Right atrium auricular region (tissue), 2 donors: ENCODE data around the gene SLC25A21. TPM values are rescaled to one million over a fixed set of nuclear protein-coding genes. Genes with fewer than 3 reads are reported as not detected.

Source experiments
- DNase-seq: peaks from one replicate; pipeline ENCODE4 v3.0.0-alpha.2; 2019; ENCODE audit warnings: low spot score
- H3K27ac ChIP-seq, 2 donors: fragments of 200-600 bp; sonication (generic); 1 replicate in 1 of 2; 2 replicates in 1 of 2; pipeline ENCODE4 v1.5.1; 2016 to 2019
- H3K27me3 ChIP-seq, 2 donors: fragments of 200-600 bp; sonication (generic); one replicate each; pipeline versions ENCODE4 v1.5.1 to v1.6.0; 2017 to 2019
- H3K36me3 ChIP-seq: fragments of 200-600 bp; sonication (generic); one replicate; pipeline ENCODE4 v1.5.1; 2016
- H3K4me1 ChIP-seq, 2 donors: fragments of 200-600 bp; sonication (generic); one replicate each; pipeline versions ENCODE4 v1.5.1 to v1.6.0; 2017 to 2019
- H3K4me3 ChIP-seq, 2 donors: fragments of 200-600 bp; sonication (generic); 1 replicate in 1 of 2; 2 replicates in 1 of 2; pipeline ENCODE4 v1.5.1; 2017 to 2019; ENCODE audit warnings: mild to moderate bottlenecking in 1 of 2, moderate library complexity in 1 of 2
- H3K9me3 ChIP-seq, 2 donors: fragments of 200-600 bp; sonication (generic); one replicate each; pipeline ENCODE4 v1.5.1; 2019
- total RNA-seq, 2 donors: library from RNA; depleted of rRNA; stranded (reverse); fragments of >200 nt; gene quantifications; one replicate each; pipeline ENCODE4 v1.1.0, GENCODE V29; 2016
- TF ChIP-seq, protein P1 (sequence below), 2 donors: fragments of 200-600 bp; sonication (generic); IDR thresholded peaks; one replicate each; pipeline ENCODE4 v1.5.1; 2019; ENCODE audit warnings: antibody characterized with exemption in 2 of 2

The SLC25A21 gene
- total RNA-seq, 2 donors from 2014 or later = 0.55 to 0.93 TPM

DNA sequence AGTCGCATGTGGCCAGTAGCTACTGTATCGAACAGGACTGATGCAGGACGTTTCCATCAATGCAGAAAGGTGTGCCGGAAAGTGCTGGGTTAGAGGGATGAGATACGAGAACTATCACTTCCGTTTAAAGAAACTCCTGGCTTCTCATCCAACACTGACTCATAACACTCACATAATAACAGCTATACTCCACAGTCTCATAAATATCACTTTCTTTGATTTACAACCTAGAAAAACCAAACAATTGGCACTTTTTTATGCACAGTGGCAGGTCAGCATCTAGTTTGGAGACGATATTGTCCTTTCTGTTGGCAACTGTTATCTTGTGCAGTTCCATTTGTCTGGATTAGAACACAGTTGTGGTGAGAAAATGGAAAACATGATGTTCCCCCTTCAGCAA lies 43.4 kb downstream of the SLC25A21 start:
- no peak for DNase-seq
- TF ChIP-seq, protein P1, sequence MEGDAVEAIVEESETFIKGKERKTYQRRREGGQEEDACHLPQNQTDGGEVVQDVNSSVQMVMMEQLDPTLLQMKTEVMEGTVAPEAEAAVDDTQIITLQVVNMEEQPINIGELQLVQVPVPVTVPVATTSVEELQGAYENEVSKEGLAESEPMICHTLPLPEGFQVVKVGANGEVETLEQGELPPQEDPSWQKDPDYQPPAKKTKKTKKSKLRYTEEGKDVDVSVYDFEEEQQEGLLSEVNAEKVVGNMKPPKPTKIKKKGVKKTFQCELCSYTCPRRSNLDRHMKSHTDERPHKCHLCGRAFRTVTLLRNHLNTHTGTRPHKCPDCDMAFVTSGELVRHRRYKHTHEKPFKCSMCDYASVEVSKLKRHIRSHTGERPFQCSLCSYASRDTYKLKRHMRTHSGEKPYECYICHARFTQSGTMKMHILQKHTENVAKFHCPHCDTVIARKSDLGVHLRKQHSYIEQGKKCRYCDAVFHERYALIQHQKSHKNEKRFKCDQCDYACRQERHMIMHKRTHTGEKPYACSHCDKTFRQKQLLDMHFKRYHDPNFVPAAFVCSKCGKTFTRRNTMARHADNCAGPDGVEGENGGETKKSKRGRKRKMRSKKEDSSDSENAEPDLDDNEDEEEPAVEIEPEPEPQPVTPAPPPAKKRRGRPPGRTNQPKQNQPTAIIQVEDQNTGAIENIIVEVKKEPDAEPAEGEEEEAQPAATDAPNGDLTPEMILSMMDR (IDR thresholded peaks at IDR 0.05) = no peak
- H3K9me3 ChIP-seq = no peaks in the 10 kb centered on the region

DNA sequence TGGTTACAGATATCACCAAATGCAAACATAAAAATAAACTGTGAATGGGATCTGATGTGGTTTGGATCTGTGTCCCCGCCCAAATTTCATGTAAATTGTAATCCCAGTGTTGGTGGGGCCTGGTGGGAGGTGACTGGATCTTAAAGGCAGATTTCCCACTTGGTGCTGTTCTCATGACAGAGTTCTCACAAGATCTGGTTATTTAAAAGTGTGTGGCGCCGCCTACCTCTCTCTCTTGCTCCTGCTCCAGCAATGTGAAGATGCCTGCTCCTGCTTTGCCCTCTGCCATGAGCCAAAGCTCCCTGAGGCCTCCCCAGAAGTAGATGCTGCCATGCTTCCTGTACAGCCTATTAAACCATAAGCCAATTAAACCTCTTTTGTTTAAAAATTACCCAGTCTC lies 47.8 kb downstream of the SLC25A21 start:
- DNase-seq = no peak
- Histone ChIP-seq H3K9me3 (no peaks in the 10 kb centered on the region), H3K27ac (no peak overlapping the region), H3K4me1 (no peaks in the 10 kb centered on the region), H3K27me3 (no peaks in the 10 kb centered on the region), H3K36me3 (no peaks in the 10 kb centered on the region), H3K4me3 (no peak overlapping the region)
- TF ChIP-seq, protein P1 (IDR thresholded peaks at IDR 0.05) = no peak

More for the DNA sequence above, 43.4 kb downstream of the SLC25A21 start:
- Histone ChIP-seq H3K4me1 (no peaks in the 10 kb centered on the region), H3K4me3 (no peak overlapping the region), H3K36me3 (no peaks in the 10 kb centered on the region), H3K27me3 (no peaks in the 10 kb centered on the region), H3K27ac (no peak overlapping the region)

DNA sequence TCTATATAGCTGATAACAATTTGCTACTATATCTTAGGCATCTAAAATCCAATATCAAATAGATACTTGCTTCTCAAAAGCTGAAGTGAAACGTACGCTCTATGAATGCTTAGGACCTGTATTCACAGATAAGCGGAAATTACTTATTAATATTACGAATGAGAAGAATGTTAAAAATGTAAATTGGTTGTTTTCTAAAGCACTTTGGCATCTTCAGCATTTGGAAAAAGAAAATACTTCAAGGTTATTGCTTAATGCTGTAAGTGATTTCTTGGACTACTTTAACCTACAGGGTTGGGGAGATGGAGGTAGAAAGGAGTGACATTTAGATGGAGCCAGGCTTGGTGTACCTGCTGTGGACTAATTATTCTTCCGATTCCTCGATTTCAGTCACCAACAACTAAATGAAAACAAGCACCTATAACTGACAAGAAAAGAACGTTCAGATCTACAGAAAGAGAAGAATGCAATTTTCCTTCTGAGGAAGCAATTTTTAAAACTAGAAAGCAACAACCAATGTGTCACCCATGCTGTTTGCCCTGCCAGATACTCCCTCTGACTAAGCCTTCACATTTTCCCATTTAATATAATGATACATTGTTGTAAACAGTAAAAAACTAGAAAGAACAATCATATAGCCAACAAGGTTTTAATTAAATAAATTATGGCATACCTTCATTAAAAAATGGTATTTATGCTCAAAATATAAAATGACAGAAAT lies 49.3 kb downstream of the SLC25A21 start:
- TF ChIP-seq, protein P1 (IDR thresholded peaks at IDR 0.05) = no peak
- DNase-seq = no peak
- no peaks in the 10 kb centered on the region for H3K36me3 ChIP-seq
- H3K4me1 ChIP-seq = no peaks in the 10 kb centered on the region
- H3K4me3 ChIP-seq = no peak overlapping the region
- no peaks in the 10 kb centered on the region for H3K27me3 ChIP-seq
- H3K9me3 ChIP-seq = peaks cover 2 to 6% of the 10 kb centered on the region in 2 donors
- no peak overlapping the region for H3K27ac ChIP-seq

DNA sequence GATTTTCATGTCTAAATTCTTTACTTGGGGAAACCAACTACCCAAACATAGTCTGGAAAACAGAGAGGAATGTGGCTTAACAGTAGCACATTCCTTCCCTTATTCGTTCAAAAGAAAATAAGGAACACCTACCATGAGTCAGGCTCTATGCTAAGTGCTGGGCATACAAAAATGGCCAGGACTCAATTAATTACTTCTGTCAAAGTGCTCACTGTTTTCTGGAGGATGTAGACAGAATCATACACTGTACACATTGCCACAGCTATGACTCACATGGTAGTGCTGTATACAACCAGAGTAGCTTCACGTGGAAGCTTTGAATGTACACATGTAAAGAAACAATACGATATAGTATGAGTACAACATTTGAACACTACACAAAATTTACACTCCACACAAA lies 50.1 kb downstream of the SLC25A21 start:
- Histone ChIP-seq H3K9me3 (peaks cover 3 to 7% of the 10 kb centered on the region in 2 donors), H3K36me3 (no peaks in the 10 kb centered on the region), H3K4me3 (no peak overlapping the region), H3K27me3 (no peaks in the 10 kb centered on the region), H3K4me1 (no peaks in the 10 kb centered on the region), H3K27ac (no peak overlapping the region)
- TF ChIP-seq, protein P1 (IDR thresholded peaks at IDR 0.05) = no peak
- DNase-seq = no peak

DNA sequence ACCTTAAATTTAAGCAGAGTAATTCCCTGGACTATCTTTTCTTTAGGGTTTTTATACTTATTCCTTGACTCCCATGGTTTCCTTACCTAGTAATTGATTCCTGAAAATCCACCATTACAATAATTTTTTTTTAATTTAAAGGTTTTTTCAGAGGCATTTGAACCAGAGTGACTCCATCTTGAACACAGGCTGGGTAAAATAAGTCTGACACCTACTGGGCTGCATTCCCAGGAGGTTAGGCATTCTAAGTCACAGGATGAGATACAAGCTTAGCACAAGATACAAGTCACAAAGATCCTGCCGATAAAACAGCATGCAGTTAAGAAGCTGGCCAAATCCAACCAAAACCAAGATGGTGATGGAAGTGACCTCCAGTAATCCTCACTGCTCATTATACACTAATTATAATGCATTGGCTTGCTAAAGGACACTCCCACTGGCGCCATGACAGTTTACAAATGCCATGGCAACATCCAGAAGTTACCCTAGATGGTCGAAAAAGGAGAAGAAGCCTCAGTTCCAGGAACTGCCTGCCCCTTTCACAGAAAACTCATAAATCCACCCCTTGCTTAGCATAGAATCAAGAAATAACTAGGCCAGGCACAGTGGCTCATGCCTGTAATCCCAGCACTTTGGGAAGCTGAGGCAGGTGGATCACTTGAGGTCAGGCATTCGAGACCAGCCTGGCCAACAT lies 53.6 kb downstream of the SLC25A21 start:
- Histone ChIP-seq H3K9me3 (peaks cover 3 to 7% of the 10 kb centered on the region in 2 donors), H3K4me3 (no peak overlapping the region)

More for the DNA sequence above, 53.6 kb downstream of the SLC25A21 start:
- no peaks in the 10 kb centered on the region for H3K4me1 ChIP-seq
- H3K36me3 ChIP-seq = no peaks in the 10 kb centered on the region
- DNase-seq = no peak
- no peaks in the 10 kb centered on the region for H3K27me3 ChIP-seq
- no peak overlapping the region for H3K27ac ChIP-seq
- TF ChIP-seq, protein P1 (IDR thresholded peaks at IDR 0.05) = no peak
